Fibroblast of skin of left quadriceps (primary cell): Measurements from ENCODE around the gene KIN.
A peak's percentile ranks its signal among the peaks of the same experiment; 100 is the strongest.
"Not testable (repeated sequence)": the region's sequence is repeated elsewhere in the genome, so short reads cannot be mapped to it uniquely, and the experiment has no call there.

Experiments
- DNase-seq, 2 experiments: peaks; one replicate each; pipeline ENCODE4 v3.0.0-alpha.2; 2013; ENCODE audit warnings: low read depth in 2 of 2

Gene KIN

DNA sequence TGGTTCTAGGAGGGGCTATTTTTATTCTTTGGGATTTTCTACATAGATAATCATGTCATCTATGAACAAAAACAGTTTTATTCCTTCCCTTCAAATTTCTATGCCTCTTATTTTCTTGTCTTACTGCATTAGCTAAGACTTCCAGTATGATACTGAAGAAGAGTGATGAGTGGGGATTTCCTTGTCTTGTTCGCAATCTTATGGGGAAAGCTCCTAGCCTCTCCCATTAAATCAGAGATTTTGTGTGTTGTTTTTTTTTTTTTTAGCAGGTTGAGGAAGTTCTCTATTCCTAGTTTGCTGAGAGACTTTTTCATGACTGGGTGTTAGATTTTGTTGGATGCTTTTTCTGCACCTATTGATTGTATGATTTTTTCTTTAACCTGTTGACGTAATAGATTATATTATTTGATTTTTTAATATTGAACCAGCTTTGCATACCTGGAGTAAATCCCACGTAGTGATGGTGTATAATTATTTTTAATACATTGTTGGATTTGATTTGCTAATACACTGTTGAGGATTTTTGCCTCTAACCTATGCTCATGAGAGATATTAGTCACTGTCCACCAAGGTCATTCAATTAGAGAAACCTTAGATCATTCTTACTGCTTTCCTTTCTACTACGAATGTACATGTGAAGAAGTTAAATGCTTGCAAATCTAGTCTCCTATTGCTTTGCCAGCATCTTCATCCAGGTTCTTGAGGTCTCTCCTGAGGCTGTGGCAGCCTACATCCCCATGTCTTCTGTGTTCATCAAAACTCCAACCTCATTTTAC lies 6.6 kb upstream of the KIN start:
- DNase-seq = no peak

DNA sequence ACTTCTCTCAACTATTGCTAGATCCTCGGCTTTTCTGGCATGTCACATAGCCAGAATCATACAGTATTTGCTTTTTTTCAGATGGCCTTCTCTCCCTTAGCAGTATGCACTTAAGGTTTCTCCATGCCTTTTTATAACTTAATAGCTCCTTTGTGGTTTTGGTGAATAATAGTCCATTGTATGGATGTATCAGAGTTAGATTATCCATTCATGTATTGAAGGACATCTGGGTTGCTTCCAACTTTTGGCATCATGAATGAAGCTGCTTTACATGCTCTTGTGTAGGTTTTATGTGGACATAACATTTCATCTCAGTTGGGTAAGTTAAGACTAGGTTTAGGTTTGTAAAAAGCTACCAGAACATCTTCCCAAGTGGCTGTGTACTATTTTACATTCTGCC lies 4.7 kb upstream of the KIN start:
- DNase-seq = no peak

- no peak for DNase-seq
These were observed 1.6 kb upstream of the KIN start for GRCh38 chr10:7789390-7789789.

DNA sequence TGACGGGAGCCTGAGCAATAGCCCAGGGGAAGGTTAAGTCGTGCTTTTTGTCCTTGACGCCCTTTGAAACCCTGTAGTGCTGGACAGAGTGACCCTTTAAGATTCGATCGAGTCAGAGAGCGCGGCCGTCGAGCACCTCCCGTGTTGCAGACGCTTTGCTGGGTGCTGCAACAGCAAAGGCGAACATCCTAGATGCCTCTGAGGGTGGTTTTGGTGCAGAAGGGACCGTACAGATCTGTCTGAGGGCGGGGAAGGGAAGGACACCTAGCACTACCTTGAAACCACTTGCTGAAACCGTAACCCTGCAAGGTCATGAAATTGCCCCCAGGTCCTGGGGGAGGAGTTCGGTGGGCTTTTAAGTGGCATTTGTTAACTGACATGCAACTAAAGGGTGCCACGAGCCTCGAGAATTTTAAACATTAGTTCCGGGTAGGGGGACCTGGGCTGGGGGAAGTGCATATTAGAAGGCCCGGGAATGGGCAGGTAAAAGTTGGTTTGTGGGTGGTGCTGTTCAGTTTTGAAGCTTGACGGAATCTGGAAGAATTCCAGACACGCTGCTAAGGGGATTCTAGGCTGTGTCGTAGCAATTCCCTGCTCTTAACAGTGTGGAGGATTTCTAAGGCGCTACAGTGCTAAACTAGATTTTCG lies 970 bp upstream of the KIN start:
- DNase-seq = no peak

GRCh38 chr10:7787150-7787856 lies 490 bp downstream of the KIN start:
- DNase-seq = no peak

GRCh38 chr10:7786430-7786829 lies 1.4 kb downstream of the KIN start:
- no peak for DNase-seq

GRCh38 chr10:7782194-7782593 lies 5.6 kb downstream of the KIN start:
- not testable (repeated sequence) for DNase-seq

DNA sequence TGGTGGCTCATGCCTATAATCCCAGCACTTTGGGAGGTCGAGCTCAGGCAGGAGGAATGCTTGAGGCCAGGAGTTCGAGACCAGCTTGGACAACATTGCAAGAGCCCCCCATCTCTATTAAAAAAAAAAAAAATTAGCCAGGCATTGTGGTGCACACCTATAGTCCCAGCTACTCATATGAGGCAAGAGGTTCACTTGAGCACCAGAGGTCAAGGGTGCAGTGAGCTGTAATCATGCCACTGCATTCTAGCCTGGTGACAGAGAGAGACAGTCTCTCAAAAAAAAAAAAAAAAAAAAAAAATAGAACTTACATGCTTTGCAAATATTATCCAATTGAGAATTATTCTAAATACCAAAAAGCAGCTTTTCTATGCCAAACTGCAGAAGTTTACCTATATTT lies 11.0 kb downstream of the KIN start:
- DNase-seq = no peak

- no peak for DNase-seq
These were observed 13.7 kb downstream of the KIN start for GRCh38 chr10:7773845-7774801.

DNA sequence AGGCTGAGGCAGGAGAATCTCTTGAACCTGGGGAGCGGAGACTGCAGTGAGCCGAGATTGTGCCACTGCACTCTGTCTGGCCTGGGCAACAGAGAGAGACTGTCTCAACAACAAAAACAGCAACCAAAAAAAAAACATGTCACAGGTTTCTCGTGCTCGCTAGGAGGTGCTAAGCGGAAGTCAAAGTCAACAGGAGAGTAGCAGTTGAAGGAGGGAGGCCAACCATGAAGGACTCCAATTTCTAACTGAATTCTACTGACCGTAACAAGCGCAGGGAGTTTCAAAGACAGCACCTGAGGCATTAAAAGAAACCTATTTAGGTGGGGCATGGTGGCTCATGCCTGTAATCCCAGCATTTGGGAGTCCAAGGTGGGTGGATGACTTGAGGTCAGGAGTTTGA lies 19.4 kb downstream of the KIN start:
- no peak for DNase-seq

GRCh38 chr10:7767209-7767608 lies 20.6 kb downstream of the KIN start:
- DNase-seq = no peak

DNA sequence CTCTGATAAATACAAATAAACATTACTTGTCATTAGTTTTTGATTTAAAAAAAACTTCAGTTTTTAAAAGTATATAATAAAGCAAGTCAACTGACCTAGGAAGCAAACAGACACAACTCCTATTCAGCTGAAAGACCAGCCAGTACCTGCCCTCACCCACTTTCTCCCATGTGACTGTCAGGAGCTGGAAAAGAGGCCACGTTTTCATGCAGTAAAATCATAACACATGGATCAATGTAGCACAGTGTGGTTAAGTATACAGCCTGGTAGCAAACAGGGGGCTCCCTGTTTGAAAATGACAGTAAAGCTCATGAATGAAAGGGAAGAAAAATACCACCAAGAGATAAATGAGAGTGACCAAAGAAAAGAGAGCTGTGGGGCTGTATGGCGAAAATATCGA lies 21.6 kb downstream of the KIN start:
- DNase-seq = no peak

- no peak for DNase-seq
These were observed 23.9 kb downstream of the KIN start for GRCh38 chr10:7763929-7764328.

- peak in 1 of 2 experiments; percentile 0 for DNase-seq
These were observed 31.3 kb downstream of the KIN start for GRCh38 chr10:7756360-7756992.

- no peak for DNase-seq
These were observed 32.7 kb downstream of the KIN start for GRCh38 chr10:7755103-7755502.

DNA sequence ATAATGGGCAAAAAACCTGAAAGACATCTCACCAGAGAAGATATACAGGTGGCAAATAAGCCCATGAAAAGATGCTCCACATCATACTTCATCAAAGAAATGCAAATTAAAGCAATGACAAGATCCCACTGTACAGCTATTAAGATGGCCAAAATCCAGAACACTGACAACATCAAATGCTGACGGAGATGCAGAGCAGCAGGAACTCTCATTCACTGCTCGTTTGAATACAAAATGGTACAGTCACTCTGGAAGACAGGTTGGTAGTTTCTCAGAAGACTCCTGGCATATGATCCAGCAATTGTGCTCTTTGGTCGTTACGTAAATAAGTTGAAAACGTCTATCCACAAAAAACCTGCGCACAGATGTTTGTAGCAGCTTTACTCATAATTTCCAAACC lies 35.5 kb downstream of the KIN start:
- no peak for DNase-seq

DNA sequence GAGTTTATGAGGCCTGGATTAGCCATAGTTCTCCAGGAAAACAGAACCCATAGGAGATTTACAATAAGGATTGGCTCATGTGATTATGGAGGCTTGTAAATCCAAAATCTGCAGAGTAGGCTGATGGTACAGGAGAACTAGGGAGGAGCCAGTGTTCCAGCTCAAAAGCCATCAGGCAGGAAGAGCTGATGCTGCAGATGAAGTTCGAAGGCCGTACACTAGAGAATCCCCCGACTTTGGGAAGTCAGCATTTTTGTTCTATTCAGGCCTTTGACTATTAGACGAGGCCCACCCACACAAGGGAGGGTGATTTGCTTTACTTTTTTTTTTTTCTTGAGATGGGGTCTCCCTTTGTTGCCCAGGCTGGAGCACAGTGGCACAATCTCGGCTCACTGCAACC lies 37.6 kb downstream of the KIN start:
- no peak for DNase-seq

GRCh38 chr10:7748637-7749036 lies 39.2 kb downstream of the KIN start:
- DNase-seq = not testable (repeated sequence)

GRCh38 chr10:7744307-7744706 lies 43.5 kb downstream of the KIN start:
- DNase-seq = no peak

DNA sequence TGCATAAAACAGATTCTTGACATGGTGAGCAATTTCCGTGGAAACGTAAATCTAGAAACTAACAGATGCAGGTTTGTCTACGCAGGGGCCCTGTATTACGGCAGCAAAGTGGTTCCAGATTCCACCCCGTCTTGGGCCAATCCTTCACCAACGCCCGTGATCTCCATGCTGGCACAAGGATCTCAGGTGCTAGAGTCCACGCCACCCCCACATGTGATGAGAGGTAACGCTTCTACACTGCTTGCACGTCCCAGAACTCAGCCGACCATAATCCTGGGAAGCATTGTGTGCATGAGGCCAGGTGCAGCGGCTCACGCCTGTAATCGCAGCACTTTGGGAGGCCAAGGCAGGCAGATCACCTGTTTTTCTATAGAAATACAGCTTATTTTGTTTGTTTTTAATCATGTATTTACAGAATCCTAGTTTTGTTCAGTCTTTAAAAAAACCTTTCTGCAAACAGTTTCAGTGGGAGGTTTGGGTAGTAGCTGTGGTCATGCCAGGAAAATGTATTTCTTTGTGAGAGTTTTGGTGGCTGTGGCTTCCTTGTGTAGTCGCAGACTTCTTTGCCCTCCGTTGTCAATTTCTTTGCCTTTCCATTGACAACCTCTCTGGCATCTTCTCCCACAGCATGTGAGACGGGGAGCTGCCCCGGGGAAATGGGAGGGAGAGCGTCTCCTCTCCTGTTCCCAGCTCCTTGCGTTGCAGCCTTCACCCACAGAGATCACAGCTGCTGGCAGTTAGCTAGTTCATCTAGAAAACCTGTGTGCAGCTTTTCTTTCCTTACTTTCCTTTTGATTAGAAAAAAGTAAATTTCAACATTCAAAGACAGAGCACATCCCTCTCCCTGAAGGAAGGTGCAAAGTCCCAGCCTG lies 49.0 kb downstream of the KIN start:
- DNase-seq = no peak
